Tibial artery (tissue), 4 donors: Measurements from ENCODE around the gene DUS4L.
"Not testable (repeated sequence)": the region's sequence is repeated elsewhere in the genome, so short reads cannot be mapped to it uniquely, and the experiment has no call there.

Experiments
- DNase-seq, 2 donors: peaks; one replicate each; pipeline ENCODE4 v3.0.0-alpha.2; 2019
- H3K27ac ChIP-seq, 2 donors: fragments of 200-600 bp; sonication (generic) in 1 of 2; 1 replicate in 1 of 2; 2 replicates in 1 of 2; pipeline ENCODE4 v1.5.1; 2018 to 2019; ENCODE audit warnings: mild to moderate bottlenecking in 1 of 2
- H3K27me3 ChIP-seq, 2 donors: fragments of 200-600 bp; sonication (generic) in 1 of 2; one replicate each; pipeline versions ENCODE4 v1.5.1 to v1.6.0; 2016 to 2019
- H3K36me3 ChIP-seq, 3 donors: fragments of 200-600 bp; sonication (generic) in 2 of 3; one replicate each; pipeline ENCODE4 v1.5.1; 2016 to 2019; ENCODE audit warnings: mild to moderate bottlenecking in 2 of 3
- H3K4me1 ChIP-seq, 4 donors: fragments of 200-600 bp; sonication (generic) in 2 of 4; 1 replicate in 3 of 4; 2 replicates in 1 of 4; pipeline ENCODE4 v1.5.1; 2016 to 2019
- H3K4me3 ChIP-seq, 2 donors: fragments of 200-600 bp; sonication (generic) in 1 of 2; 1 replicate in 1 of 2; 2 replicates in 1 of 2; pipeline ENCODE4 v1.5.1; 2018 to 2019; ENCODE audit warnings: mild to moderate bottlenecking in 2 of 2
- H3K9me3 ChIP-seq, 3 donors: fragments of 200-600 bp; sonication (generic) in 1 of 3; one replicate each; pipeline ENCODE4 v1.5.1; 2016 to 2019
- intact Hi-C: fragments of 100-400 bp; cut with DNase I; formaldehyde crosslinking; loops from one replicate; pipeline ENCODE4 v1.15.0; 2023; ENCODE audit warnings: low total_unique reads
- TF ChIP-seq, protein P1 (sequence below), 2 experiments: fragments of 200-600 bp in 1 of 2; fragments of 450-650 bp in 1 of 2; IDR thresholded peaks; one replicate each; pipeline ENCODE4 v1.5.1; 2017 to 2019; ENCODE audit warnings: antibody characterized with exemption in 2 of 2, mild to moderate bottlenecking in 1 of 2, moderate library complexity in 1 of 2

The DUS4L gene

DNA sequence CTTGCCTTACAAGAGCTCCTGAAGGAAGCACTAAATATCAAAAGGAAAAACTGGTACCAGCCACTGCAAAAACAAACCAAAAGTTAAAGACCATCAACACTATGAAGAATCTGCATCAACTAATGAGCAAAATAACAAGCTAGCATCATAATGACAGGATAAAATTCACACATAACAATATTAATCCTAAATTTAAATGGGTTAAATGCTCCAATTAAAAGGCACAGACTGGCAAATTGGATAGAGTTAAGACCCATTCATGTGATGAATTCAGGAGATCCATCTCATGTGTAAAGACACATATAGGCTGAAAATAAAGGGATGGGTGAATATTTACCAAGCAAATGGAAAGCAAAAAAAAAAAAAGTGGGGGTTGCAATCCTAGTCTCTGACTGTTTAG, 29.6 kb upstream of the DUS4L start:
- TF ChIP-seq, protein P1, sequence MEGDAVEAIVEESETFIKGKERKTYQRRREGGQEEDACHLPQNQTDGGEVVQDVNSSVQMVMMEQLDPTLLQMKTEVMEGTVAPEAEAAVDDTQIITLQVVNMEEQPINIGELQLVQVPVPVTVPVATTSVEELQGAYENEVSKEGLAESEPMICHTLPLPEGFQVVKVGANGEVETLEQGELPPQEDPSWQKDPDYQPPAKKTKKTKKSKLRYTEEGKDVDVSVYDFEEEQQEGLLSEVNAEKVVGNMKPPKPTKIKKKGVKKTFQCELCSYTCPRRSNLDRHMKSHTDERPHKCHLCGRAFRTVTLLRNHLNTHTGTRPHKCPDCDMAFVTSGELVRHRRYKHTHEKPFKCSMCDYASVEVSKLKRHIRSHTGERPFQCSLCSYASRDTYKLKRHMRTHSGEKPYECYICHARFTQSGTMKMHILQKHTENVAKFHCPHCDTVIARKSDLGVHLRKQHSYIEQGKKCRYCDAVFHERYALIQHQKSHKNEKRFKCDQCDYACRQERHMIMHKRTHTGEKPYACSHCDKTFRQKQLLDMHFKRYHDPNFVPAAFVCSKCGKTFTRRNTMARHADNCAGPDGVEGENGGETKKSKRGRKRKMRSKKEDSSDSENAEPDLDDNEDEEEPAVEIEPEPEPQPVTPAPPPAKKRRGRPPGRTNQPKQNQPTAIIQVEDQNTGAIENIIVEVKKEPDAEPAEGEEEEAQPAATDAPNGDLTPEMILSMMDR (IDR thresholded peaks at IDR 0.05) = no peak
- no peak overlapping the region for H3K27ac ChIP-seq
- H3K27me3 ChIP-seq = no peaks in the 10 kb centered on the region
- no peaks in the 10 kb centered on the region for H3K4me1 ChIP-seq
- peaks cover 0 to 11% (median 10%) of the 10 kb centered on the region in 3 donors for H3K36me3 ChIP-seq
- no peaks in the 10 kb centered on the region for H3K9me3 ChIP-seq
- intact Hi-C loops = no loop called here
- DNase-seq = no peak
- no peak overlapping the region for H3K4me3 ChIP-seq

DNA sequence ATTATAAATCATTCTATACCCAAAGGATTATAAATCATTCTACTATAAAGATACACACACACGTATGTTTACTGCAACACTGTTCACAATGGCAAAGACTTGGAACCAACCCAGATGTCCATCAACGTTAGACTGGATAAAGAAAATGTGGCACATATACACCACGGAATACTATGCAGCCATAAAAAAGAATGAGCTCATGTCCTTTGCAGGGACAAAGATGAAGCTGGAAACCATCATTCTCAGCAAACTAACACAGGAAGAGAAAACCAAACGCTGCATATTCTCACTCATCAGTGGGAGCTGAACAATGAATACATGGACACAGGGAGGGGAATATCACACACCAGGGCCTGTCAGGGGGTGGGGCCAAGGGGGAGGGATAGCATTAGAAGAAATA, 26.5 kb upstream of the DUS4L start:
- intact Hi-C loops, DNase-seq, H3K9me3 ChIP-seq, H3K27ac ChIP-seq, H3K27me3 ChIP-seq, H3K4me3 ChIP-seq, H3K4me1 ChIP-seq: not testable (repeated sequence)
- peaks cover 4 to 26% (median 5%) of the 10 kb centered on the region in 3 donors for H3K36me3 ChIP-seq

DNA sequence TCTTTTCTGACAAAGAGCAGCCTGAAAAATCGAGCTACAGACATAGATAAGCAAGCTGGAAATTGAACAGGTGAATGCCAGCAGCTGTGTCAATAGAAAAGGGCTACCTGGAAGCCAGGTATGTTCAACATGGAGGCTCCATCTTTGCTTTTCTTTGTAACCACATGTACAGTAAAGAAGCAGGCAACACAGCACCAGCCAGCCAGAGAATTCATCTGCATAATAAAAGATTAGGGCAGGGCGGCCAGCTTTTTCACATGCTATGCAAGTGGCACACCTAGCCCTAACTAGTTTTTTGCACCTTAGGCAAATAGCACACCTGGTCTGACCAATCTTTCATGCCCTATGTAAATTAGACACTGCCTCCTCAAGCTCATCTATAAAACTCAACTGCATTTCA, 25.8 kb upstream of the DUS4L start:
- Histone ChIP-seq H3K9me3 (no peaks in the 10 kb centered on the region), H3K4me3 (no peak overlapping the region), H3K27me3 (no peaks in the 10 kb centered on the region), H3K27ac (no peak overlapping the region), H3K36me3 (peaks cover 4 to 28% (median 5%) of the 10 kb centered on the region in 3 donors), H3K4me1 (no peaks in the 10 kb centered on the region)
- DNase-seq = no peak
- TF ChIP-seq, protein P1 (IDR thresholded peaks at IDR 0.05) = no peak
- intact Hi-C loops = no loop called here

DNA sequence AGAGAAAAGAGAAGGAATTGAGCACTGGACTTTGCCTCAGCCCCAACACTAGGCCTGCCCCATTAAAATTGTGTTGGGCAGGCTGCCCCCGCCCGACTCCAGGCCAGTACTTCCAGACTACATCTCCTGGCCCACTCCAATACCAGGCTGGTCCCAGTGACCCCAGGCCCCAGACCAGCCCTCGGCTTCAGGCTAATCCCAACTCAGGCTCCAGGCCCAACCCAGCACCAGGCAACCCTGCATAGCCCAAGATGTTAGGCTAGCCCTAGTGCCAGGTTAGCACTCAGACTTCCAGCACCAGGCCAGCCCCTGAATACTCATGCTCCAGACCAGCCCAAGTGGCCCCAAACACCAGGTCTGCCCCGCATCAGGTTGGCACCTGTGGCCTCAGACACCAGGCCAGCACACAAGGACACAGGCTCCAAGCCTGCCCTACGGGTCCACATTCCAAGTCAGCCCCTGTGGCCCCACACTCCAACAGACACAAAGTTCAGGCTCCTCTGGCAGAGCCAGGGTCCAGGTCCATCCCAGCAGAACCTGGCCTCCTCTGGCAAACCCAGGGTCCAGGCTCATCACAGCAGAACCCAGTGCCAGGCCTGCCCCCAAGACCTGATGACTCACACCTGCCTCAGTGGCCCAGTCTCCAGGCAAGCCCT, 20.3 kb upstream of the DUS4L start:
- Histone ChIP-seq H3K4me3 (no peak overlapping the region), H3K9me3 (peaks cover 0 to 10% (median 0%) of the 10 kb centered on the region in 3 donors), H3K4me1 (no peaks in the 10 kb centered on the region), H3K27ac (no peak overlapping the region), H3K27me3 (no peaks in the 10 kb centered on the region), H3K36me3 (peaks cover 30 to 67% (median 47%) of the 10 kb centered on the region in 3 donors)
- no peak for DNase-seq
- intact Hi-C loops = no loop called here
- TF ChIP-seq, protein P1 (IDR thresholded peaks at IDR 0.05) = no peak

DNA sequence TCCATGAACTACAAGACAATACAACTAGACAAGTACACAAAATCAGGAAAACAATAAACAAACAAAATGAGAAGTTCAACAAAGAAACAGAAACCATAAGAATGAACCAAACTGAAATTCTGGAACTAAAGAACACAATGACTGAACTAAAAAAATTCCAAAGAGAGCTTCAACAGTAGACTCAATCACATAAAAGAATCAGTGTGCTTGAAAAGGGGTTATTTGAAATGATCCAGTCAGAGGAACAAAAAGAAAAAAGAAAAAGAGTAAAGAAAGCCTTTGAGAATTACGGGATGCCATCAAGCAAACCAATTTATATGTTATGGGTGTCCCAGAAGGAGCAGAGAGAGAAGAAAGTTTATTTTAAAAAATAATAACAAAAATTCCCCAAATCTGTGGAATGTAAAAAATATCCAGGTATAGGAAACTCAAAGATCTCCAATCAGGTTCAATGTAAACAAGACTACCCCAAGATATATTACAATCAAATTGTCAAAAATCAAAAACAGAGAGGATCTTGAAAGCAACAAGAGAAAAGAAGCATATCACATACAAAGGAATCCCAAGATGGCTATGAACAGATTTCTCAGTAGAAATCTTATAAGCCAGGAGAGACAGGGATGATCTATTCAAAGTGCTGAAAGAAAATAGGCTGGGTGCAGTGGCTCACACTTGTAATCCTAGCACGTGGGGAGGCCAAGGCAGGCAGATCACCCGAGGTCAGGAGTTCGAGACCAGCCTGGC, 18.8 kb upstream of the DUS4L start:
- intact Hi-C loops = no loop called here
- Histone ChIP-seq H3K27ac (no peak overlapping the region), H3K4me3 (no peak overlapping the region), H3K36me3 (peaks cover 30 to 61% (median 47%) of the 10 kb centered on the region in 3 donors), H3K4me1 (no peaks in the 10 kb centered on the region), H3K9me3 (peaks cover 0 to 10% (median 0%) of the 10 kb centered on the region in 3 donors), H3K27me3 (no peaks in the 10 kb centered on the region)
- TF ChIP-seq, protein P1 (IDR thresholded peaks at IDR 0.05) = no peak
- DNase-seq = no peak

DNA sequence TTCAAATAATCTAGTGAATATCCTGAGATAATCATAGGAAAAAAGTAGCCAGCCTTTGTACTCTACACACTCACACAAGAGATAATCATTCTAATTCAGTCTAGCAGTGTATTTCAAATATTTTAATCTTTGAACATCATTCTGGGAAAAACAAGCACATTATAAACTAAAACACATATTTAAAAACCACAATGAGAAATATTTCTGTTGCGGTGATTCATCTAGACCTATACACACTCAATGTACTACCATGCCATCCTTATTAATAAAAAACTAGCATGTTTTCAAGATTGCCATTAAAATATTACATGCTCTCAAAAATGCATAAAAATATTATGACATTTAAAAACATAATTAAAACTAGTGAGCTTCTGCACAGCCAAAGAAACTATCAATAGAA, 11.8 kb upstream of the DUS4L start:
- H3K36me3 ChIP-seq = peaks cover 34 to 50% (median 42%) of the 10 kb centered on the region in 3 donors
- H3K27me3 ChIP-seq = no peaks in the 10 kb centered on the region
- H3K4me3 ChIP-seq = no peak overlapping the region
- intact Hi-C loops = no loop called here
- TF ChIP-seq, protein P1 (IDR thresholded peaks at IDR 0.05) = no peak
- DNase-seq = no peak
- no peaks in the 10 kb centered on the region for H3K9me3 ChIP-seq
- H3K27ac ChIP-seq = no peak overlapping the region
- no peaks in the 10 kb centered on the region for H3K4me1 ChIP-seq
